ENCODE measurements around the gene COL19A1. TPM values are rescaled to one million over a fixed set of nuclear protein-coding genes. Genes with fewer than 3 reads are reported as not detected.

The COL19A1 gene
- polyA plus RNA-seq, 1 of the 3 experiments (the other 2 are of a cell fraction): 0.15 TPM

DNA sequence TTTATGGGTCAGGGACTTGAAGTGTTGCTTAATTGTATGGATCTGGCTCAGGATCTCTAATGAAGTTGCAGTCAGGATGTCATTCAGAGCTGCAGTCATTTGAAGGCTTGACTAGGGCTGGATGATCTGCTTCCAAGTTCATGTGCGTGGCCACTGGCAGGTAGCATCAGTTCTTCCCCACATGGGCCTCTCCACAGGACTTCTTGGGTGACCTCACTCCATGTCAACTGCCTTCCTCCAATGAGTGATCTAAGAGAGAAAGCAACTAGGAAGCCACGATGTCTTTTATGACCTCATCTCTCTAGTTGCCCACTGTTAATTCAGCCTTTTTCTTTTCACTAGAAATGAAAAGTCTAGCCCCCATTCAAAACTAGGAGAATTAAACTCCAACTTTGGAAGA, 332.4 kb downstream of the COL19A1 start:
- TF ChIP-seq NFIC (IDR thresholded peaks at IDR 0.05; ENCODE audit: borderline replicate concordance): no peak
- TF ChIP-seq EZH2phosphoT487 (IDR thresholded peaks at IDR 0.05; ENCODE audit: borderline replicate concordance, low read depth): no peak
- TF ChIP-seq TAF1 (IDR thresholded peaks at IDR 0.05; ENCODE audit: borderline replicate concordance, low read depth, low read length): no peak
- no peak for TF ChIP-seq GABPA (IDR thresholded peaks at IDR 0.05; ENCODE audit: low read depth)
- TF ChIP-seq, protein P1, sequence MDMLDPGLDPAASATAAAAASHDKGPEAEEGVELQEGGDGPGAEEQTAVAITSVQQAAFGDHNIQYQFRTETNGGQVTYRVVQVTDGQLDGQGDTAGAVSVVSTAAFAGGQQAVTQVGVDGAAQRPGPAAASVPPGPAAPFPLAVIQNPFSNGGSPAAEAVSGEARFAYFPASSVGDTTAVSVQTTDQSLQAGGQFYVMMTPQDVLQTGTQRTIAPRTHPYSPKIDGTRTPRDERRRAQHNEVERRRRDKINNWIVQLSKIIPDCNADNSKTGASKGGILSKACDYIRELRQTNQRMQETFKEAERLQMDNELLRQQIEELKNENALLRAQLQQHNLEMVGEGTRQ (IDR thresholded peaks at IDR 0.05; ENCODE audit: borderline replicate concordance, low read depth, low read length): no peak
- Histone ChIP-seq H3K9me3 (no peaks in the 10 kb centered on the region), H3K36me3 (replicated peaks in 1 of 2; ENCODE audit: control insufficient read depth in 1 of 2, insufficient read depth in 2 of 2, low read length in 1 of 2) (no peaks in the 10 kb centered on the region), H3K27ac (ENCODE audit: low read depth in 2 of 2, low read length in 1 of 2) (no peak overlapping the region), H4K20me1 (ENCODE audit: insufficient read depth) (no peaks in the 10 kb centered on the region), H3K4me1 (ENCODE audit: control insufficient read depth in 1 of 2, insufficient read depth in 2 of 2, low read depth in 1 of 2, low read length in 1 of 2) (no peaks in the 10 kb centered on the region), H3K4me3 (ENCODE audit: low read depth in 2 of 2, low read length in 1 of 2) (no peak overlapping the region), H3K4me2 (no peak overlapping the region), H2AFZ (ENCODE audit: low read depth) (no peak overlapping the region), H3K9ac (no peak overlapping the region), H3F3A (replicated peaks; ENCODE audit: insufficient read depth) (no peaks in the 10 kb centered on the region), H3K27me3 (ENCODE audit: insufficient read depth) (no peaks in the 10 kb centered on the region), H3K9me2 (no peaks in the 10 kb centered on the region; the same call in 1 of the 2 replicates), H3K79me2 (ENCODE audit: insufficient read depth) (no peaks in the 10 kb centered on the region)
- WGBS (ENCODE audit: low lambda C conversion rate): 62% methylated on average over 2 of the region's 2 CpGs
- POLR2A ChIA-PET: no interaction called here
- CTCF ChIA-PET: interaction anchor here (0.9 to 1.6 kb wide), 2 partner anchors 10 to 22 kb away, joined by 3 to 4 read pairs; no protein-coding TSS in a partner anchor
- DNase-seq: no peak

DNA sequence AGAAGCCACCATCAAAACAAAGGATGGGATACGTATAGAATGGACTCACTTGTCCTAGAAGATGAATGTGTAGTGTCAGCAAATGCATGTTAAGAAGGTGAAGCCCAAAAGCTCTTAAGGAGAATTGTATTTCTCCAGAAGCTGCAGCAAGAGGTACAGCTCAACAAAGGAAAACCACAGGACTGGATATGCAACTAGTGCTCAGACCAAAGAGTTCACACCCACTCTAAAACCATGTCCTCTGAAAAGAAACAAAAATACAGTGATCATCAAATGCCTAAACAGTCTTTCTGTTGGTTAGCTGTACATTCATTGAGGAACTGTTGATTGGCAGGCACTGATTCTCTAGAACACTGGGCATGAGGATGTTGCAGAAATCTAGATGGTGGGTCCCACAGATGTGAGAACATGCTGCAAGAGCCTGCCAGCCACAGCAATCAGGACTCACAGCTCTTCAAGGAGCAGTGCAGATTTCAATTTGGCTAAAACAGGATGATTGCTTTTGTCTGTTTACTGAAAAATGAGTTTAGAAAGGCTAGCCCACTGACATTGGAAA, 342.0 kb downstream of the COL19A1 start:
- no peaks in the 10 kb centered on the region for H3K9me3 ChIP-seq
- ChIA-PET POLR2A (no interaction called here), CTCF (interaction anchor here (1.0 to 2.4 kb wide), 4 partner anchors 9 to 161 kb away, joined by 3 to 14 read pairs (median 4); no protein-coding TSS in a partner anchor)
- H3K36me3 ChIP-seq (replicated peaks in 1 of 2; ENCODE audit: control insufficient read depth in 1 of 2, insufficient read depth in 2 of 2, low read length in 1 of 2): no peaks in the 10 kb centered on the region
- no peak for DNase-seq
- H4K20me1 ChIP-seq (ENCODE audit: insufficient read depth): no peaks in the 10 kb centered on the region
- TF ChIP-seq, protein P2, sequence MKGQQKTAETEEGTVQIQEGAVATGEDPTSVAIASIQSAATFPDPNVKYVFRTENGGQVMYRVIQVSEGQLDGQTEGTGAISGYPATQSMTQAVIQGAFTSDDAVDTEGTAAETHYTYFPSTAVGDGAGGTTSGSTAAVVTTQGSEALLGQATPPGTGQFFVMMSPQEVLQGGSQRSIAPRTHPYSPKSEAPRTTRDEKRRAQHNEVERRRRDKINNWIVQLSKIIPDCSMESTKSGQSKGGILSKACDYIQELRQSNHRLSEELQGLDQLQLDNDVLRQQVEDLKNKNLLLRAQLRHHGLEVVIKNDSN (IDR thresholded peaks at IDR 0.05; ENCODE audit: borderline replicate concordance, low read depth): no peak
- TF ChIP-seq EP300 (IDR thresholded peaks at IDR 0.05; ENCODE audit: borderline replicate concordance in 1 of 2, low read depth in 1 of 2, low read length in 1 of 2) (no peak), SIN3A (IDR thresholded peaks at IDR 0.05; ENCODE audit: borderline replicate concordance, low read depth, low read length) (no peak), POLR2AphosphoS5 (IDR thresholded peaks at IDR 0.05; ENCODE audit: low read depth, low read length) (no peak), ELF1 (IDR thresholded peaks at IDR 0.05) (no peak), FOSL2 (IDR thresholded peaks at IDR 0.05; ENCODE audit: borderline replicate concordance, low read depth) (no peak), FOXJ3 (CRISPR knock-in tag; IDR thresholded peaks at IDR 0.05) (no peak), TCF12 (IDR thresholded peaks at IDR 0.05) (no peak), MEF2A (IDR thresholded peaks at IDR 0.05; ENCODE audit: borderline replicate concordance, low read depth) (no peak), CHD2 (IDR thresholded peaks at IDR 0.05; ENCODE audit: low read length, partially characterized antibody) (no peak)
- TF ChIP-seq, protein P3, sequence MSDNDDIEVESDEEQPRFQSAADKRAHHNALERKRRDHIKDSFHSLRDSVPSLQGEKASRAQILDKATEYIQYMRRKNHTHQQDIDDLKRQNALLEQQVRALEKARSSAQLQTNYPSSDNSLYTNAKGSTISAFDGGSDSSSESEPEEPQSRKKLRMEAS (IDR thresholded peaks at IDR 0.05; ENCODE audit: low read depth): no peak
- TF ChIP-seq, protein P4, sequence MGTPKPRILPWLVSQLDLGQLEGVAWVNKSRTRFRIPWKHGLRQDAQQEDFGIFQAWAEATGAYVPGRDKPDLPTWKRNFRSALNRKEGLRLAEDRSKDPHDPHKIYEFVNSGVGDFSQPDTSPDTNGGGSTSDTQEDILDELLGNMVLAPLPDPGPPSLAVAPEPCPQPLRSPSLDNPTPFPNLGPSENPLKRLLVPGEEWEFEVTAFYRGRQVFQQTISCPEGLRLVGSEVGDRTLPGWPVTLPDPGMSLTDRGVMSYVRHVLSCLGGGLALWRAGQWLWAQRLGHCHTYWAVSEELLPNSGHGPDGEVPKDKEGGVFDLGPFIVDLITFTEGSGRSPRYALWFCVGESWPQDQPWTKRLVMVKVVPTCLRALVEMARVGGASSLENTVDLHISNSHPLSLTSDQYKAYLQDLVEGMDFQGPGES (IDR thresholded peaks at IDR 0.05; ENCODE audit: low read depth, low read length): no peak
- TF ChIP-seq, protein P5, sequence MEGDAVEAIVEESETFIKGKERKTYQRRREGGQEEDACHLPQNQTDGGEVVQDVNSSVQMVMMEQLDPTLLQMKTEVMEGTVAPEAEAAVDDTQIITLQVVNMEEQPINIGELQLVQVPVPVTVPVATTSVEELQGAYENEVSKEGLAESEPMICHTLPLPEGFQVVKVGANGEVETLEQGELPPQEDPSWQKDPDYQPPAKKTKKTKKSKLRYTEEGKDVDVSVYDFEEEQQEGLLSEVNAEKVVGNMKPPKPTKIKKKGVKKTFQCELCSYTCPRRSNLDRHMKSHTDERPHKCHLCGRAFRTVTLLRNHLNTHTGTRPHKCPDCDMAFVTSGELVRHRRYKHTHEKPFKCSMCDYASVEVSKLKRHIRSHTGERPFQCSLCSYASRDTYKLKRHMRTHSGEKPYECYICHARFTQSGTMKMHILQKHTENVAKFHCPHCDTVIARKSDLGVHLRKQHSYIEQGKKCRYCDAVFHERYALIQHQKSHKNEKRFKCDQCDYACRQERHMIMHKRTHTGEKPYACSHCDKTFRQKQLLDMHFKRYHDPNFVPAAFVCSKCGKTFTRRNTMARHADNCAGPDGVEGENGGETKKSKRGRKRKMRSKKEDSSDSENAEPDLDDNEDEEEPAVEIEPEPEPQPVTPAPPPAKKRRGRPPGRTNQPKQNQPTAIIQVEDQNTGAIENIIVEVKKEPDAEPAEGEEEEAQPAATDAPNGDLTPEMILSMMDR (IDR thresholded peaks at IDR 0.05): no peak
- TF ChIP-seq, protein P6, sequence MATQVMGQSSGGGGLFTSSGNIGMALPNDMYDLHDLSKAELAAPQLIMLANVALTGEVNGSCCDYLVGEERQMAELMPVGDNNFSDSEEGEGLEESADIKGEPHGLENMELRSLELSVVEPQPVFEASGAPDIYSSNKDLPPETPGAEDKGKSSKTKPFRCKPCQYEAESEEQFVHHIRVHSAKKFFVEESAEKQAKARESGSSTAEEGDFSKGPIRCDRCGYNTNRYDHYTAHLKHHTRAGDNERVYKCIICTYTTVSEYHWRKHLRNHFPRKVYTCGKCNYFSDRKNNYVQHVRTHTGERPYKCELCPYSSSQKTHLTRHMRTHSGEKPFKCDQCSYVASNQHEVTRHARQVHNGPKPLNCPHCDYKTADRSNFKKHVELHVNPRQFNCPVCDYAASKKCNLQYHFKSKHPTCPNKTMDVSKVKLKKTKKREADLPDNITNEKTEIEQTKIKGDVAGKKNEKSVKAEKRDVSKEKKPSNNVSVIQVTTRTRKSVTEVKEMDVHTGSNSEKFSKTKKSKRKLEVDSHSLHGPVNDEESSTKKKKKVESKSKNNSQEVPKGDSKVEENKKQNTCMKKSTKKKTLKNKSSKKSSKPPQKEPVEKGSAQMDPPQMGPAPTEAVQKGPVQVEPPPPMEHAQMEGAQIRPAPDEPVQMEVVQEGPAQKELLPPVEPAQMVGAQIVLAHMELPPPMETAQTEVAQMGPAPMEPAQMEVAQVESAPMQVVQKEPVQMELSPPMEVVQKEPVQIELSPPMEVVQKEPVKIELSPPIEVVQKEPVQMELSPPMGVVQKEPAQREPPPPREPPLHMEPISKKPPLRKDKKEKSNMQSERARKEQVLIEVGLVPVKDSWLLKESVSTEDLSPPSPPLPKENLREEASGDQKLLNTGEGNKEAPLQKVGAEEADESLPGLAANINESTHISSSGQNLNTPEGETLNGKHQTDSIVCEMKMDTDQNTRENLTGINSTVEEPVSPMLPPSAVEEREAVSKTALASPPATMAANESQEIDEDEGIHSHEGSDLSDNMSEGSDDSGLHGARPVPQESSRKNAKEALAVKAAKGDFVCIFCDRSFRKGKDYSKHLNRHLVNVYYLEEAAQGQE (IDR thresholded peaks at IDR 0.05; ENCODE audit: low read depth, low read length): no peak
- H3K4me2 ChIP-seq: no peak overlapping the region
- WGBS (ENCODE audit: low lambda C conversion rate): 50% methylated on average over 1 of the region's 1 CpG
- H3K9me2 ChIP-seq: no peaks in the 10 kb centered on the region
- no peak overlapping the region for H2AFZ ChIP-seq (ENCODE audit: low read depth)
- no peaks in the 10 kb centered on the region for H3F3A ChIP-seq (replicated peaks; ENCODE audit: insufficient read depth)
- no peak overlapping the region for H3K4me3 ChIP-seq (ENCODE audit: low read depth in 2 of 2, low read length in 1 of 2)
- no peak overlapping the region for H3K27ac ChIP-seq (ENCODE audit: low read depth in 2 of 2, low read length in 1 of 2)
- no peaks in the 10 kb centered on the region for H3K4me1 ChIP-seq (ENCODE audit: control insufficient read depth in 1 of 2, insufficient read depth in 2 of 2, low read depth in 1 of 2, low read length in 1 of 2)
- no peak overlapping the region for H3K9ac ChIP-seq
- H3K27me3 ChIP-seq (ENCODE audit: insufficient read depth): no peaks in the 10 kb centered on the region
- H3K79me2 ChIP-seq (ENCODE audit: insufficient read depth): no peaks in the 10 kb centered on the region

Measured in SK-N-SH (cell line).